Loucy (cell line): ENCODE measurements around the gene PKD2.

ENCODE experiments used
- CTCF ChIP-seq: fragments of 200-600 bp; sonication (generic); conservative IDR thresholded peaks from 2 replicates; pipeline ENCODE4 v1.5.1; 2014; ENCODE audit warnings: mild to moderate bottlenecking, antibody characterized with exemption, low read length
- EZH2phosphoT487 ChIP-seq: fragments of 200-600 bp; IDR thresholded peaks from 2 replicates; pipeline ENCODE4 v1.6.1; 2018; ENCODE audit warnings: antibody characterized with exemption, mild to moderate bottlenecking, moderate library complexity, borderline replicate concordance

DNA sequence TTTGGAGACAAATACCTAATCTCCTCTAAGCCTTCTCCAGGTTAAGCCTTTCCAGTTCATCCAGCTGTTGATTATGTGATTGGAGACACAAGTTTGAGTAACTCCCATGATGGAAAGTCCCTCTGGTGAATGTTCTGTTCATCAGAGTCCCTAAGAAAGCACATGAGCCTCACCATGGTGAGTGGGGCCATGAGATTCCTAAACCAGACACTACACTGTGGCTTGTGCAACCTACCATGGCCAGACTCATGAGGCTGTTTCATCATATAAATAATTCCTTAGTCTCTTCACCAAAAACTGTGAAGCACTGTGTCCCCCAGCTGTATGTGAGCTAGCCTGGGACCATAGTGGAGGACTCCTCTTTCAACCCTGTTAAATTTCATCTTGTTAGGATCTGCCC is 14.4 kb downstream of the PKD2 start:
- no peak for TF ChIP-seq CTCF
- no peak for TF ChIP-seq EZH2phosphoT487
